CD4-positive, alpha-beta T cell treated with Interferon alpha-2 for 1 hour (primary cell): ENCODE measurements around the gene MACROD2.
"Not testable (repeated sequence)": the region's sequence is repeated elsewhere in the genome, so short reads cannot be mapped to it uniquely, and the experiment has no call there.

Experiments
- DNase-seq, 2 donors: peaks; one replicate each; pipeline ENCODE4 v3.0.0-alpha.2; 2020 to 2022

Gene MACROD2

GRCh38 chr20:14981486-14981885 is 986.2 kb downstream of the MACROD2 start:
- not testable (repeated sequence) for DNase-seq

- DNase-seq = not testable (repeated sequence)
Observed at GRCh38 chr20:14982324-14982723, 987.0 kb downstream of the MACROD2 start.

GRCh38 chr20:14984305-14984704 is 989.0 kb downstream of the MACROD2 start:
- no peak for DNase-seq

GRCh38 chr20:14984768-14985622 is 989.7 kb downstream of the MACROD2 start:
- DNase-seq = no peak

- DNase-seq = no peak
Observed at GRCh38 chr20:14986026-14986655, 990.8 kb downstream of the MACROD2 start.

GRCh38 chr20:14986656-14987055 is 991.3 kb downstream of the MACROD2 start:
- DNase-seq = no peak

- no peak for DNase-seq
Observed at GRCh38 chr20:14989535-14990290, 994.4 kb downstream of the MACROD2 start.

GRCh38 chr20:14991023-14991422 is 995.7 kb downstream of the MACROD2 start:
- DNase-seq = no peak

GRCh38 chr20:14992153-14992552 is 996.8 kb downstream of the MACROD2 start:
- no peak for DNase-seq

GRCh38 chr20:14992961-14993360 is 997.6 kb downstream of the MACROD2 start:
- no peak for DNase-seq

- DNase-seq = no peak
Observed at GRCh38 chr20:14996883-14997672, 1001.8 kb downstream of the MACROD2 start.

- no peak for DNase-seq
Observed at GRCh38 chr20:14997791-14998190, 1002.5 kb downstream of the MACROD2 start.

GRCh38 chr20:15005300-15005986 is 1010.1 kb downstream of the MACROD2 start:
- no peak for DNase-seq

GRCh38 chr20:15011631-15012030 is 1016.3 kb downstream of the MACROD2 start:
- DNase-seq = no peak

- no peak for DNase-seq
Observed at GRCh38 chr20:15012566-15012965, 1017.2 kb downstream of the MACROD2 start.

- not testable (repeated sequence) for DNase-seq
Observed at GRCh38 chr20:15016875-15017274, 1021.6 kb downstream of the MACROD2 start.

GRCh38 chr20:15018966-15019365 is 1023.6 kb downstream of the MACROD2 start:
- DNase-seq = no peak

- DNase-seq = no peak
Observed at GRCh38 chr20:15020845-15021244, 1025.5 kb downstream of the MACROD2 start.

- no peak for DNase-seq
Observed at GRCh38 chr20:15022921-15023320, 1027.6 kb downstream of the MACROD2 start.

GRCh38 chr20:15026759-15027158 is 1031.4 kb downstream of the MACROD2 start:
- DNase-seq = no peak

- no peak for DNase-seq
Observed at GRCh38 chr20:15030826-15031225, 1035.5 kb downstream of the MACROD2 start.
